ENCODE results near the gene ABHD16A. TPM values are rescaled to one million over a fixed set of nuclear protein-coding genes. Genes with fewer than 3 reads are reported as not detected.

Gene ABHD16A
- total and polyA plus RNA-seq, 2 of the 13 experiments (the other 11 are each of a cell fraction or from before 2014, with no cell fraction given) = 43.5 to 45.4 TPM

DNA sequence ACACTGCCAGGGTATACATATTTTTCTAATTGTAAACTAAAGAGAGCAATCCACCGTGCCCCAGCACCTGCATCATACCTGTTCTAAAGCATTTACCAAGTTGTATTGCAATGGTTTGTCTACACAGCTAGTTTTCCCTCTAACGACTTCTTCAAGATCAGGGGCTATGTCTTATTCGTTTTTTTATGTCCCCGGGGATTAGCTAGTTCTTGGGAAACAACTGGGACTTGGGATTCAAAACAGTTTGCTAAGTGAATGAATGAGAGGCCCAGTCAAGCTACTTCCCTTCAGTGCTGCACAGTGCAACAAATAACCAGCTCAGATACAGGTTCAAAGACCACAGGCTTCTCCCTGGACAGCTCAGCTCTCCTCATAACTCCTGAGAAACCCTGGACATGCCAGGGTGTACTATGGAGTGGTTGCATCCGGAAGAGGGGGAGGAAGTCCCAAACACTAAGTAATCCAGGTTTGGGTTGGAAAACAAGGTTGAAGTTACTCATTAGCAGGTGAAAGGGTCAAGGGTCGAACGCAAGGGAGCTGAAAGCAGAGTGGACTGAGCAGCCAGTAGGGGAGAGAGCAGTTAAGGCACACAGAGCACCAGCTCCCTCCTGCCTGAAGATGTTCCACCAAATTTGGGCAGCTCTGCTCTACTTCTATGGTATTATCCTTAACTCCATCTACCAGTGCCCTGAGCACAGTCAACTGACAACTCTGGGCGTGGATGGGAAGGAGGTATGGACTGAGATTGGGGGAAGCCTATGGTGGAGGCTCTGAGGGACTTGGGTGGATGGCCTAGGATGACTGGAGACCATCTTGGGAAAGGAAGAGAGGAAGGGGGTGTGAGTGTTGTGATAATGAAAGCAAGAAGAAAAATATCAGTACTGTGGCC is 47.5 kb downstream of the ABHD16A start, which contains the start of gene APOM (continued):
- TF ChIP-seq ZBTB38 (CRISPR knock-in tag; IDR thresholded peaks at IDR 0.05) (peak; percentile 70), ZNF143 (CRISPR knock-in tag; IDR thresholded peaks at IDR 0.05) (peak; percentile 59), MEF2D (CRISPR knock-in tag; IDR thresholded peaks at IDR 0.05) (peak; percentile 98), KDM6A (CRISPR knock-in tag; IDR thresholded peaks at IDR 0.05; ENCODE audit: low read depth) (peak; percentile 97), ZFP62 (CRISPR knock-in tag; IDR thresholded peaks at IDR 0.05) (no peak), CBFB (CRISPR knock-in tag; IDR thresholded peaks at IDR 0.05) (peak; percentile 56; the same call in 1 of the 2 replicates), MNT (IDR thresholded peaks at IDR 0.05) (peak; percentile 53; the same call in 1 of the 2 replicates), ISX (CRISPR knock-in tag; conservative IDR thresholded peaks at IDR 0.05) (peak; percentile 63; the same call in 1 of the 2 replicates), THAP8 (CRISPR knock-in tag; IDR thresholded peaks at IDR 0.05; ENCODE audit: borderline replicate concordance) (0 out of 2 replicates have a peak, but pooled peaks have one; percentile 74), SETDB1 (CRISPR knock-in tag; IDR thresholded peaks at IDR 0.05; ENCODE audit: borderline replicate concordance) (0 out of 2 replicates have a peak, but pooled peaks have one; percentile 36), FOXK1 (CRISPR knock-in tag; IDR thresholded peaks at IDR 0.05; ENCODE audit: borderline replicate concordance, low read depth) (peak; percentile 91; the same call in 1 of the 2 replicates), PHF5A (CRISPR knock-in tag; IDR thresholded peaks at IDR 0.05; ENCODE audit: low read depth, unreplicated experiment) (peak; percentile 100), ELK4 (CRISPR knock-in tag; IDR thresholded peaks at IDR 0.05; ENCODE audit: borderline replicate concordance) (no peak), HHEX (CRISPR knock-in tag; IDR thresholded peaks at IDR 0.05) (0 out of 2 replicates have a peak, but pooled peaks have one; percentile 49), SAP130 (CRISPR knock-in tag; IDR thresholded peaks at IDR 0.05; ENCODE audit: low read depth) (peak; percentile 99), TEAD2 (CRISPR knock-in tag; IDR thresholded peaks at IDR 0.05) (no peak)
- TF ChIP-seq, protein P1, sequence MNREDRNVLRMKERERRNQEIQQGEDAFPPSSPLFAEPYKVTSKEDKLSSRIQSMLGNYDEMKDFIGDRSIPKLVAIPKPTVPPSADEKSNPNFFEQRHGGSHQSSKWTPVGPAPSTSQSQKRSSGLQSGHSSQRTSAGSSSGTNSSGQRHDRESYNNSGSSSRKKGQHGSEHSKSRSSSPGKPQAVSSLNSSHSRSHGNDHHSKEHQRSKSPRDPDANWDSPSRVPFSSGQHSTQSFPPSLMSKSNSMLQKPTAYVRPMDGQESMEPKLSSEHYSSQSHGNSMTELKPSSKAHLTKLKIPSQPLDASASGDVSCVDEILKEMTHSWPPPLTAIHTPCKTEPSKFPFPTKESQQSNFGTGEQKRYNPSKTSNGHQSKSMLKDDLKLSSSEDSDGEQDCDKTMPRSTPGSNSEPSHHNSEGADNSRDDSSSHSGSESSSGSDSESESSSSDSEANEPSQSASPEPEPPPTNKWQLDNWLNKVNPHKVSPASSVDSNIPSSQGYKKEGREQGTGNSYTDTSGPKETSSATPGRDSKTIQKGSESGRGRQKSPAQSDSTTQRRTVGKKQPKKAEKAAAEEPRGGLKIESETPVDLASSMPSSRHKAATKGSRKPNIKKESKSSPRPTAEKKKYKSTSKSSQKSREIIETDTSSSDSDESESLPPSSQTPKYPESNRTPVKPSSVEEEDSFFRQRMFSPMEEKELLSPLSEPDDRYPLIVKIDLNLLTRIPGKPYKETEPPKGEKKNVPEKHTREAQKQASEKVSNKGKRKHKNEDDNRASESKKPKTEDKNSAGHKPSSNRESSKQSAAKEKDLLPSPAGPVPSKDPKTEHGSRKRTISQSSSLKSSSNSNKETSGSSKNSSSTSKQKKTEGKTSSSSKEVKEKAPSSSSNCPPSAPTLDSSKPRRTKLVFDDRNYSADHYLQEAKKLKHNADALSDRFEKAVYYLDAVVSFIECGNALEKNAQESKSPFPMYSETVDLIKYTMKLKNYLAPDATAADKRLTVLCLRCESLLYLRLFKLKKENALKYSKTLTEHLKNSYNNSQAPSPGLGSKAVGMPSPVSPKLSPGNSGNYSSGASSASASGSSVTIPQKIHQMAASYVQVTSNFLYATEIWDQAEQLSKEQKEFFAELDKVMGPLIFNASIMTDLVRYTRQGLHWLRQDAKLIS (CRISPR knock-in tag; IDR thresholded peaks at IDR 0.05) = no peak
- TF ChIP-seq, protein P2, sequence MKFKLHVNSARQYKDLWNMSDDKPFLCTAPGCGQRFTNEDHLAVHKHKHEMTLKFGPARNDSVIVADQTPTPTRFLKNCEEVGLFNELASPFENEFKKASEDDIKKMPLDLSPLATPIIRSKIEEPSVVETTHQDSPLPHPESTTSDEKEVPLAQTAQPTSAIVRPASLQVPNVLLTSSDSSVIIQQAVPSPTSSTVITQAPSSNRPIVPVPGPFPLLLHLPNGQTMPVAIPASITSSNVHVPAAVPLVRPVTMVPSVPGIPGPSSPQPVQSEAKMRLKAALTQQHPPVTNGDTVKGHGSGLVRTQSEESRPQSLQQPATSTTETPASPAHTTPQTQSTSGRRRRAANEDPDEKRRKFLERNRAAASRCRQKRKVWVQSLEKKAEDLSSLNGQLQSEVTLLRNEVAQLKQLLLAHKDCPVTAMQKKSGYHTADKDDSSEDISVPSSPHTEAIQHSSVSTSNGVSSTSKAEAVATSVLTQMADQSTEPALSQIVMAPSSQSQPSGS (CRISPR knock-in tag; IDR thresholded peaks at IDR 0.05) = peak; percentile 77
- TF ChIP-seq, protein P3, sequence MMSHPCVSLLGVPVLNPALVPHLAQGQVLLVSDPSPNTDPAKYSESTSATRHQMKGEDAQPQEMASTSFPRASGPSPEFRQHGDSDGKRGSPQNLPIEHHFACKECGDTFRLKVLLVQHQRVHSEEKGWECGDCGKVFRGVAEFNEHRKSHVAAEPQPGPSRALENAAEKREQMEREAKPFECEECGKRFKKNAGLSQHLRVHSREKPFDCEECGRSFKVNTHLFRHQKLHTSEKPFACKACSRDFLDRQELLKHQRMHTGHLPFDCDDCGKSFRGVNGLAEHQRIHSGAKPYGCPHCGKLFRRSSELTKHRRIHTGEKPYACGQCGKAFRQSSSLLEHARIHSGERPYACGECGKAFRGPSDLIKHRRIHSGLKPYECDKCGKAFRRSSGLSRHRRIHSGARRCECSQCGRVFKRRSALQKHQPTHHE (CRISPR knock-in tag; IDR thresholded peaks at IDR 0.05; ENCODE audit: borderline replicate concordance) = peak; percentile 97
